NCI-H1694 (cell line): ENCODE measurements around the gene KCNE1.

Experiments
- DNase-seq: peaks from one replicate; lab custom pipeline; 2025; lab: John Stamatoyannopoulos, UW

KCNE1 gene

GRCh38 chr21:34535886-34536285, 23.9 kb upstream of the KCNE1 start:
- DNase-seq, result no peak

- DNase-seq, result no peak
These were observed 22.5 kb upstream of the KCNE1 start for GRCh38 chr21:34534522-34534921.

GRCh38 chr21:34533938-34534337, 21.9 kb upstream of the KCNE1 start:
- DNase-seq, result no peak

GRCh38 chr21:34531399-34531798, 19.4 kb upstream of the KCNE1 start:
- no peak for DNase-seq

- DNase-seq, result no peak
These were observed 18.3 kb upstream of the KCNE1 start for GRCh38 chr21:34530261-34530660.

- no peak for DNase-seq
These were observed 16.1 kb upstream of the KCNE1 start for GRCh38 chr21:34528131-34528561.

- no peak for DNase-seq
These were observed 14.7 kb upstream of the KCNE1 start for GRCh38 chr21:34526618-34527290.

GRCh38 chr21:34526241-34526617, 14.2 kb upstream of the KCNE1 start:
- DNase-seq, result no peak

- no peak for DNase-seq
These were observed 12.9 kb upstream of the KCNE1 start for GRCh38 chr21:34524646-34525601.

DNA sequence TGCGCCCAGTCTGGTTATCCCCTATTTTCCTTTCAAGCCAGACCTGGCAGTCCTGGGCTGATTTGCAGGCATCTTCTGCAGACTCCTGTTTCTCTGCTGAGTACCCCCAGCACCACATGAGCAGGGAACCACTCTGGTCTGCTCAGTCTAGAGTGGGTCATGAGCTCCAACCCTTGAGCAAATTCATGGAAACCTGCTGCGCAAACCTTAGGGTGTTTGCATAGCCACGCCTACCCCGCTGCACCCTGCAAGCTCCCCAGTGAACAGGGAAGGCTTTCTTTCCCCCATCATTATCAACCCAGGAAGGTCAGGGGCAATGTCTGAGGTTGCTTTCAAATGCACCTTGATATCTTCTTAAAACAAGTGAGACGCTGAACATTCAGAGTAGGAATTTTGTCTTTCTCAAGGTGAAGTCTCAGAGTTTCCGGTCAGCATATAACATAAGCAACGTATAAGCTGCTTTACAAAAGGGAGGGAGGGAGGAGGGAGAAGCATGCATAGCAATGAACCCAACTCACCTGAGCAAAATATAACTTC, 11.1 kb upstream of the KCNE1 start:
- DNase-seq, result no peak

GRCh38 chr21:34522284-34522683, 10.3 kb upstream of the KCNE1 start:
- DNase-seq, result no peak

- DNase-seq, result no peak
These were observed 9.6 kb upstream of the KCNE1 start for GRCh38 chr21:34521561-34521960.

DNA sequence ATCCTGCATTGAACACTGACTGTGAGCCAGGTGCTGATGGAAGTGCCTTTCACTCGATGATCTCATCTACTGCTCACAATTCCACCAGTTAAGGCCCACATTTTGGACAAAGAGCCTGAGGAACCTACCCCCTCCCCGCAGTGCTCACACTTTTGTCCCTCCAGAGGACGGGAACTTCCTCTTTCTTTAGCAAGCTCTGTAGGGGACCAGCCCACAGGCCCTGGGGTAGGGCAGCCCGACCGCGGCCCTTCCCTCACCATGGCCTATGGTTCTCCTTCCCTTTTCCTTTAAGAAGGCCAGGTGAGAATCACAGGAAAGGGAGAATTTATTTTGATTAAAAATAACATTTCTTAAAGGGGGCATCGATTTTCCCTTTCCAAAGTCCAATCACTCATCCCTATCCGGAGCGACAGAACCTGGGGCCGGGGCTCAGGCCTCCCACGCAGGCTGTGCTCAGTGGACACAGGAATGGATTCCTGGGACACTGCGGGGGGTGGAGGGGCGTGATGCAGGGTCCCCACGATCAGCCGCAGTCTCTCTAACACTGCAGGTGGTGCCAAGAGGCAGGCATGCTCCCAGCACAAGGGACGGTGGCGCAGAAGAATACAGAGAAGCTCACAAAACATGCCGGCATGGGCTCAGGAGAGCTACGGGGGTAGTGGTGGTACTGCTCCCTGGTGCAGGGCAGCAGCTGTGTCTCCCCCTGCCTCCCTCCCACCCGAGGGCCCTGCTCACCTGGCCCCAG, 8.9 kb upstream of the KCNE1 start:
- no peak for DNase-seq

DNA sequence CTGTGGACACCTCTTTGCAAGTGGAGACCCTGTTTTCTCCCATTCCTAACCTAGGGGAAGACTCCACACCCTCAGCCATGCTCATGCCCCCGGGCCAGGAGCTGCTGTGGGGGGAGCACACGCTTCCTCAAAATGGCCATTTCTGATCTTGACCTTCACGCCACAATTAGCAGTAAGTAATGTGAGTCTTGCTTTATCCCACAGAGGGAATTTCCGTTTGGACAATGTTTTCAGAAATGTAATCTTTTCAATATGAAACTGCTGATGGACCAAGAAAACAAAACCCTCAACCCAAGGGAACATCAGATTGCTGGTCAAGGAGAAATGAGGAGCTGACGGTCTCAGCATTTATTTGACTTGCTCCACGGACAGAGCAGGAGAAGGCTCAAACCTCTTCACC, 8.3 kb upstream of the KCNE1 start:
- DNase-seq, result no peak

- DNase-seq, result no peak
These were observed 7.7 kb upstream of the KCNE1 start for GRCh38 chr21:34519694-34520093.

DNA sequence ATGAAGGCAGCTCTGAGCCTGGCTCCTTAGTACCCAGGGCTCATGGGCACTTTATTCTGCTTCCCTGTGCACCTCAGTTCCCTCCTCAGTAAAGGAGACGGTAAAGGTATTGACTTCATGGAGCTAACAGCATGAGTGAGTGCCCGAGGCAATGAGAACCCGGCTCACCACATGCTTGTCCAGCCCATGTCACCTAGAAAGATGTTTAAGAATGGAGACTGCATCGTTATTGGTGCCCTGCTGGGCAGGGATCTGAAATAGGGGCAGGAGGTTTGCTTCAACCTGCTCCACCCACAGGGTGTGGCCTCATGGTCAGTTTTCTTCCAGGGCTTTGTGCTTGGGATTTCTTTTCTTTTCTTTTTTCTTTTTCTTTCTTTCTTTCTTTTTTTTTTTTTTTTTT, 7.0 kb upstream of the KCNE1 start:
- no peak for DNase-seq

GRCh38 chr21:34518301-34518700, 6.3 kb upstream of the KCNE1 start:
- no peak for DNase-seq

GRCh38 chr21:34517491-34518245, 5.7 kb upstream of the KCNE1 start:
- no peak for DNase-seq

DNA sequence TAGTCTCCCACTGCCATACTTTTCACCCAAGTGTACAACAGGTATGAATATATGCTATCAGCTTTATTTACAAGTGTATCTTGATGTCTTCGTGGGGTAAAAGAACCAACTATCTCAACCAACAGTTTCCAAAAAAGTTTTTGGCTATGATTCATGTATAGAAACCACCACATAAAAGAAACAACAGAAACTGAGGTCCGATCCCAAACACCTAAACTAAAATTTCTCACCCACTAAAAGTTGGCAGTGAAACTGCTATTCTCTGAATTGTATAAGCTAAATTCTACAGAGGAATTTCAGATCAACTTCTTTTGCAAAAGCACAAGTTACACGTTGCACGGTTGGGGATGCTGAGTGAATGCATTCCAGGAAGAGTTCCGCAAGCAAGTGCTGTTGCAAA, 5.0 kb upstream of the KCNE1 start:
- no peak for DNase-seq

DNA sequence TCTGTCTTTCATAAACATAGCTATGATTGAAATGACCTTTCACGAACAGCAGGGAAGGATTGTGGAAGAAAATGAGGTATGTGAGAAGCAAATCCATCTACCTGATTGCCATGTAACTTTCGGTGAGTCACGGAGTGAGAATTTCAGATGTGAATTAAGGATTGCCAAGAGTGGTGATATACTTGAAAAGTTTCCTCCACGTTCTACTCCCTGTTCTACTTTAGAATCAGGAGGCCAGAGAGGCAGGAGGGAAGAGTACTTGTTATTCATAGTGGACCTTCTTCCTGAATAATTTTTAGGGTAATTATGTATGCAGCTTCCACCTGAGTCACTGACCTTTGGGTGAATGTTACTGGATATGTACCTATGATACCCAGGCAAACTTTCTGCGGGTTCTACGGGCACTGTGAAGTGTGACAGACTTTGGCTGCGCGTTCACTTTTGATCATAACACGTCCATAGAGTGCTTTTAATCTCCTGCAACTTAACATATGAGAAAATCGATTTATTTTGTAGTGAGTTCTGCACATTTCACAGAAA, 2.6 kb upstream of the KCNE1 start:
- no peak for DNase-seq

- DNase-seq, result no peak
These were observed 1.2 kb upstream of the KCNE1 start for GRCh38 chr21:34513129-34513675.
